Mesendoderm (in vitro differentiated cells): Measurements from ENCODE around the gene ZNF274.
A peak's percentile ranks its signal among the peaks of the same experiment; 100 is the strongest.

Experiments used
- DNase-seq: peaks from one replicate; pipeline ENCODE4 v3.0.0; 2013
- H2AK5ac ChIP-seq: 2 replicates; pipeline ENCODE4 v1.6.1; 2013; ENCODE audit warnings: low read length, inconsistent platforms
- H2BK120ac ChIP-seq: 2 replicates; pipeline ENCODE4 v1.6.1; 2013; ENCODE audit warnings: low read depth, mild to moderate bottlenecking, low read length, moderate library complexity, mixed read lengths
- H2BK15ac ChIP-seq: replicated peaks from 2 replicates; pipeline ENCODE4 v1.6.1; 2013; ENCODE audit warnings: low read depth, mild to moderate bottlenecking, moderate library complexity
- H2BK5ac ChIP-seq: 2 replicates; pipeline ENCODE4 v1.6.1; 2013; ENCODE audit warnings: low read length, inconsistent platforms
- H3K18ac ChIP-seq: 2 replicates; pipeline ENCODE4 v1.6.1; 2013; ENCODE audit warnings: mild to moderate bottlenecking, low read length, mixed read lengths
- H3K23ac ChIP-seq: one replicate; pipeline ENCODE4 v1.6.1; 2013; ENCODE audit warnings: low read length
- H3K27ac ChIP-seq: 2 replicates; pipeline ENCODE4 v1.5.1; 2013; ENCODE audit warnings: low read depth, mild to moderate bottlenecking, inconsistent platforms, low read length, moderate library complexity
- H3K27me3 ChIP-seq: 2 replicates; pipeline ENCODE4 v1.6.1; 2013; ENCODE audit warnings: low read length, control low read depth, mild to moderate bottlenecking, inconsistent platforms; ENCODE audit not compliant: insufficient read depth, poor library complexity
- H3K36me3 ChIP-seq: 2 replicates; pipeline ENCODE4 v1.6.1; 2013; ENCODE audit warnings: low read length, inconsistent platforms; ENCODE audit not compliant: control insufficient read depth, insufficient read depth
- H3K4ac ChIP-seq: one replicate; pipeline ENCODE4 v1.6.1; 2013; ENCODE audit warnings: low read depth, mild to moderate bottlenecking, low read length, moderate library complexity
- H3K4me1 ChIP-seq: 2 replicates; pipeline ENCODE4 v1.6.1; 2013; ENCODE audit warnings: low read depth, low read length, inconsistent platforms; ENCODE audit not compliant: control insufficient read depth
- H3K4me2 ChIP-seq: 2 replicates; pipeline ENCODE4 v1.6.1; 2013; ENCODE audit warnings: low read length
- H3K4me3 ChIP-seq: 2 replicates; pipeline ENCODE4 v1.5.1; 2013; ENCODE audit warnings: mild to moderate bottlenecking, low read length
- H3K56ac ChIP-seq: one replicate; pipeline ENCODE4 v1.6.1; 2013; ENCODE audit warnings: low read length
- H3K79me1 ChIP-seq: 2 replicates; pipeline ENCODE4 v1.6.1; 2013; ENCODE audit warnings: low read length, inconsistent platforms
- H3K79me2 ChIP-seq: 2 replicates; pipeline ENCODE4 v1.6.1; 2013; ENCODE audit warnings: mild to moderate bottlenecking, low read length; ENCODE audit not compliant: control insufficient read depth, insufficient read depth
- H3K9ac ChIP-seq: 2 replicates; pipeline ENCODE4 v1.6.1; 2013; ENCODE audit warnings: low read length, inconsistent platforms
- H4K5ac ChIP-seq: one replicate; pipeline ENCODE4 v1.6.1; 2013; ENCODE audit warnings: low read length
- H4K8ac ChIP-seq: one replicate; pipeline ENCODE4 v1.6.1; 2013; ENCODE audit warnings: low read depth, mild to moderate bottlenecking, control low read depth, low read length, moderate library complexity
- WGBS: extraction: QIAGEN DNeasy Blood & Tissue Kit; methylation state at CpG from one replicate; pipeline ENCODE4 v1.1.7; 2013; ENCODE audit warnings: low lambda C conversion rate, missing lambda C conversion rate; ENCODE audit not compliant: insufficient coverage; ENCODE audit errors: extremely low coverage; 5-methylcytosine and 5-hydroxymethylcytosine counted together

The ZNF274 gene

DNA sequence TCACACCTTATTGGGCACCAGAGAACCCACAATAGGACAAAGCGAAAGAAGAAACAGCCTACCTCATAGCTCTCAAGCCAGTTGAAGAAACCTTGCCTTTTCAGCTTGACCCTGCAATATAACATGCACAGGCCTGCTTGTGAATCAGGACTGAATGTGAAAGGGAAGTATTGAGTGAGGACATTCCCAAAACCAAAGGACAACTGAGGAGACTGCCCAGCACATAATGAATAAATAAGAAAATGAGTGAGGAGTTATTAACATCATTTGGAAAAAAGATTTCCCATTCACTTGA, 30.2 kb downstream of the ZNF274 start:
- no peak overlapping the region for H3K56ac ChIP-seq
- WGBS, result no CpG with 5 or more reads among the region's 1 CpG
- H3K18ac ChIP-seq, result no peak overlapping the region
- no peak overlapping the region for H2BK120ac ChIP-seq
- no peak overlapping the region for H3K27ac ChIP-seq
- H3K4me1 ChIP-seq, result no peaks in the 10 kb centered on the region
- no peak overlapping the region for H3K9ac ChIP-seq
- no peak overlapping the region for H2BK15ac ChIP-seq
- peak overlapping the region; percentile 2 for H3K4me3 ChIP-seq
- no peak overlapping the region for H4K8ac ChIP-seq
- H3K4ac ChIP-seq, result no peak overlapping the region
- no peaks in the 10 kb centered on the region for H3K27me3 ChIP-seq
- no peak for DNase-seq
- H3K4me2 ChIP-seq, result no peak overlapping the region
- H2BK5ac ChIP-seq, result no peak overlapping the region
- H3K23ac ChIP-seq, result no peak overlapping the region
- no peaks in the 10 kb centered on the region for H3K79me2 ChIP-seq
- no peaks in the 10 kb centered on the region for H3K79me1 ChIP-seq
- H3K36me3 ChIP-seq, result peaks cover 28% of the 10 kb centered on the region
- no peak overlapping the region for H4K5ac ChIP-seq
- H2AK5ac ChIP-seq, result no peak overlapping the region

- Histone ChIP-seq H3K4ac (no peak overlapping the region), H4K8ac (no peak overlapping the region), H3K4me3 (no peak overlapping the region), H3K4me1 (no peaks in the 10 kb centered on the region), H3K27me3 (no peaks in the 10 kb centered on the region), H3K79me1 (no peaks in the 10 kb centered on the region), H2BK15ac (no peak overlapping the region), H3K27ac (no peak overlapping the region), H3K79me2 (no peaks in the 10 kb centered on the region), H3K9ac (no peak overlapping the region), H3K18ac (no peak overlapping the region), H3K23ac (no peak overlapping the region), H3K56ac (no peak overlapping the region), H4K5ac (no peak overlapping the region), H3K36me3 (peaks cover 10% of the 10 kb centered on the region), H3K4me2 (no peak overlapping the region), H2AK5ac (no peak overlapping the region), H2BK5ac (no peak overlapping the region), H2BK120ac (no peak overlapping the region)
- no peak for DNase-seq
- no CpG with 5 or more reads among the region's 34 CpGs for WGBS
Measured at GRCh38 chr19:58217069-58217481, 34.2 kb downstream of the ZNF274 start.

GRCh38 chr19:58217607-58218391, 34.9 kb downstream of the ZNF274 start:
- no peaks in the 10 kb centered on the region for H3K79me2 ChIP-seq
- no peaks in the 10 kb centered on the region for H3K4me1 ChIP-seq
- no peak overlapping the region for H3K4me3 ChIP-seq
- H3K9ac ChIP-seq, result no peak overlapping the region
- no peak overlapping the region for H2BK5ac ChIP-seq
- WGBS, result no CpG with 5 or more reads among the region's 25 CpGs
- H2AK5ac ChIP-seq, result no peak overlapping the region
- H3K27me3 ChIP-seq, result no peaks in the 10 kb centered on the region
- H3K27ac ChIP-seq, result no peak overlapping the region
- no peak overlapping the region for H4K8ac ChIP-seq
- H3K23ac ChIP-seq, result no peak overlapping the region
- no peak overlapping the region for H2BK15ac ChIP-seq
- peaks cover 3% of the 10 kb centered on the region for H3K36me3 ChIP-seq
- no peak overlapping the region for H2BK120ac ChIP-seq
- H3K4me2 ChIP-seq, result no peak overlapping the region
- no peak overlapping the region for H3K4ac ChIP-seq
- no peak overlapping the region for H3K18ac ChIP-seq
- no peaks in the 10 kb centered on the region for H3K79me1 ChIP-seq
- H3K56ac ChIP-seq, result no peak overlapping the region
- no peak overlapping the region for H4K5ac ChIP-seq
- no peak for DNase-seq

DNA sequence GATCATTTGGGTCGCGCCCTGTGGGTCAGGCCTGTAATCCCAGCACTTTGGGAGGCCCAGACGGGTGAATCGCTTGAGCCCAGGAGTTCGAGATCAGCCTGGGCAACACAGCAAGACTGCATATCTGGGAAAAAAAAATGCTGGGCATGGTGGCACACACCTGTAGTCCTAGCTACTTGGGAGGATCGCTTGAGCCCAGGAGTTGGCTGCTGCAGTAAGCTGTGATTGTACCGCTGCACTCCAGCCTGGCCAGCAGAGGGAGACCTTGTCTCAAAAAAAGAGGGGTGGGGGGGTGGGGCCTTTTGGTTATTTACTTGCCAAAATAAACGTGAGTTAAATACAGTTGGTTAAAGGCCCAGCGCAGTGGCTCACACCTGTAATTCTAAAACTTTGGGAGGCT, 36.0 kb downstream of the ZNF274 start:
- H3K4me2 ChIP-seq, result no peak overlapping the region
- H3K18ac ChIP-seq, result no peak overlapping the region
- no peaks in the 10 kb centered on the region for H3K79me2 ChIP-seq

DNA sequence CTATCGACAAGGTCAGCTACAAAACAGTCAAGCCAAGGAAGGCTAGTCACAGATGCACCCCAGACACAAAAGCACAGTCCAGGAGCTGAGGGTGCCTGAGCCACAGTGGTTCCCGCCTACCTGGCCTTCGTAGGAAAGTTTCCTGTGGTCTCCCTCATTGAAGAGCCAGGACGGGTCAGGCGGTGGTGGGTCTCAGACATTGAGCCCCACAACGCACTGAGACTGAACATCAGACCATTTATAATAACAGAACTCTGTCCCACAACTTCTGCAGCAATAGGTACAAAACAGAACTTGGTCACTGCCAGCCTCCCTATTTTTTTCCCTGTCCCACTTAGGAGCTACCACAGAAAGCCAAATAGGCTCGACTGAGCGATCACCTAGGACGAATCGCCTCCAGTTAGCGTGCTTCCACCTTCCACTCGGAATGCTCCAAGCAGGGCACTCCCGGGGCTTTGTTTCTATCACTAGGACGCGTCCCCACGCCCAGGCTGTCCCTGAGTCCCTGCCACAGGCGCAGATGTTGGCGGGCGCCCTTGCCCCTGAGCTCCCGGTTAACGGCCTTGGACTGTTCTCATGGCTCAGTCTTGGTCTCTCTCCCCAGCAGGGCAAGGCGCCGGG, 45.2 kb downstream of the ZNF274 start:
- Histone ChIP-seq H3K79me2 (peaks cover 18% of the 10 kb centered on the region), H2BK15ac (no peak overlapping the region), H3K4me2 (peak overlapping the region; percentile 91), H2BK120ac (no peak overlapping the region), H4K8ac (peak overlapping the region; percentile 81), H3K4me1 (peaks cover 9% of the 10 kb centered on the region), H3K23ac (no peak overlapping the region), H3K27me3 (no peaks in the 10 kb centered on the region), H3K4me3 (peak overlapping the region; percentile 92), H4K5ac (peak overlapping the region; percentile 12), H3K79me1 (peaks cover 20% of the 10 kb centered on the region), H3K4ac (peak overlapping the region; percentile 77), H3K18ac (peak overlapping the region; percentile 85), H3K9ac (peak overlapping the region; percentile 92), H3K27ac (peak overlapping the region; percentile 88), H3K36me3 (peaks cover 17% of the 10 kb centered on the region), H2AK5ac (no peak overlapping the region), H3K56ac (peak overlapping the region; percentile 87), H2BK5ac (peak overlapping the region; percentile 43)
- WGBS, result no CpG with 5 or more reads among the region's 23 CpGs
- peak; percentile 25 for DNase-seq

More for the DNA sequence above, 36.0 kb downstream of the ZNF274 start:
- Histone ChIP-seq H4K8ac (no peak overlapping the region), H3K9ac (no peak overlapping the region), H3K4me3 (no peak overlapping the region), H3K36me3 (no peaks in the 10 kb centered on the region), H3K4me1 (no peaks in the 10 kb centered on the region), H3K56ac (no peak overlapping the region), H3K79me1 (no peaks in the 10 kb centered on the region), H3K27me3 (no peaks in the 10 kb centered on the region), H2AK5ac (no peak overlapping the region), H3K23ac (no peak overlapping the region), H2BK5ac (no peak overlapping the region), H3K27ac (no peak overlapping the region), H2BK15ac (no peak overlapping the region), H2BK120ac (no peak overlapping the region), H3K4ac (no peak overlapping the region), H4K5ac (no peak overlapping the region)
- peak; percentile 68 for DNase-seq
- no CpG with 5 or more reads among the region's 9 CpGs for WGBS
